GM23248 (cell line): ENCODE data around the gene RHOD. TPM values are rescaled to one million over a fixed set of nuclear protein-coding genes. Genes with fewer than 3 reads are reported as not detected.

Source experiments
- DNase-seq: peaks from one replicate; pipeline ENCODE4 v3.0.0-alpha.2; 2015
- H2AFZ ChIP-seq: fragments of 200-600 bp; sonication (generic); 2 replicates; pipeline ENCODE4 v1.6.1; 2016; ENCODE audit warnings: antibody characterized with exemption
- H3F3A ChIP-seq: fragments of 200-600 bp; sonication (generic); 2 replicates; pipeline ENCODE4 v1.6.1; 2016; ENCODE audit warnings: mild to moderate bottlenecking, antibody characterized with exemption, mixed run types; ENCODE audit not compliant: insufficient read depth
- H3K27ac ChIP-seq: fragments of 200-600 bp; sonication (generic); 2 replicates; pipeline ENCODE4 v1.5.1; 2016; ENCODE audit warnings: mild to moderate bottlenecking
- H3K27me3 ChIP-seq: fragments of 200-600 bp; sonication (generic); replicated peaks from 2 replicates; pipeline ENCODE4 v1.6.1; 2016; ENCODE audit warnings: mild to moderate bottlenecking; ENCODE audit not compliant: insufficient read depth
- H3K36me3 ChIP-seq: fragments of 200-600 bp; sonication (generic); 2 replicates; pipeline ENCODE4 v1.6.1; 2016; ENCODE audit warnings: low read depth, mild to moderate bottlenecking
- H3K4me1 ChIP-seq: fragments of 200-600 bp; sonication (generic); 2 replicates; pipeline ENCODE4 v1.6.1; 2016; ENCODE audit warnings: mild to moderate bottlenecking; ENCODE audit not compliant: insufficient read depth
- H3K4me2 ChIP-seq: fragments of 200-600 bp; sonication (generic); one replicate; pipeline ENCODE4 v1.6.1; 2016; ENCODE audit warnings: mild to moderate bottlenecking; ENCODE audit not compliant: unreplicated experiment
- H3K4me3 ChIP-seq: fragments of 200-600 bp; sonication (generic); 2 replicates; pipeline ENCODE4 v1.5.1; 2016; ENCODE audit warnings: mild to moderate bottlenecking
- H3K79me2 ChIP-seq: fragments of 200-600 bp; sonication (generic); 2 replicates; pipeline ENCODE4 v1.6.1; 2016; ENCODE audit warnings: mild to moderate bottlenecking; ENCODE audit not compliant: insufficient read depth
- H3K9ac ChIP-seq: fragments of 200-600 bp; sonication (generic); 2 replicates; pipeline ENCODE4 v1.6.1; 2016; ENCODE audit warnings: mild to moderate bottlenecking
- H3K9me2 ChIP-seq: fragments of 200-600 bp; sonication (generic); 2 replicates; pipeline ENCODE4 v1.6.1; 2016; ENCODE audit warnings: mixed run types, mild to moderate bottlenecking, moderate library complexity; ENCODE audit not compliant: insufficient read depth
- H3K9me3 ChIP-seq: fragments of 200-600 bp; sonication (generic); one replicate; pipeline ENCODE4 v1.6.1; 2017; ENCODE audit warnings: low read depth
- H4K20me1 ChIP-seq: fragments of 200-600 bp; sonication (generic); 2 replicates; pipeline ENCODE4 v1.6.0; 2016; ENCODE audit not compliant: insufficient read depth
- EZH2 ChIP-seq: fragments of 200-600 bp; sonication (generic); IDR thresholded peaks from 2 replicates; pipeline ENCODE4 v1.6.1; 2018; ENCODE audit warnings: antibody characterized with exemption, mild to moderate bottlenecking; ENCODE audit not compliant: insufficient read depth, poor library complexity, severe bottlenecking
- EZH2phosphoT487 ChIP-seq: fragments of 200-600 bp; sonication (generic); IDR thresholded peaks from 2 replicates; pipeline ENCODE4 v1.6.1; 2018; ENCODE audit warnings: antibody characterized with exemption, moderate library complexity, mild to moderate bottlenecking, low read depth; ENCODE audit not compliant: insufficient read depth
- WGBS, 2 experiments: methylation state at CpG; one replicate each; pipeline ENCODE4 v1.1.6; 2015 to 2017; ENCODE audit warnings: low lambda C conversion rate in 2 of 2, low coverage in 1 of 2; ENCODE audit errors: missing lambda C conversion rate in 2 of 2; 5-methylcytosine and 5-hydroxymethylcytosine counted together
- in situ Hi-C: fragments of 300-500 bp; cut with MboI; formaldehyde crosslinking; loops from 2 replicates; pipeline ENCODE4 v1.15.0; 2020
- polyA plus RNA-seq: library from polyadenylated mRNA; unstranded; fragments of >200 nt; fragmentation: Nextera tagmentation; extraction: Ambion mirVana; gene quantifications from 2 replicates; pipeline ENCODE4 v1.2.1, GENCODE V29; 2016
- total RNA-seq: library from RNA; depleted of rRNA; stranded (reverse); fragments of >200 nt; shearing (Covaris generic); gene quantifications from 2 replicates; pipeline ENCODE4 v1.2.3, GENCODE V29; 2014

Gene RHOD
- total and polyA plus RNA-seq, 2 experiments from 2014 or later = 28.7 to 32.3 TPM

GRCh38 chr11:67055812-67056211 is 835 bp upstream of the RHOD start:
- H4K20me1 ChIP-seq = no peaks in the 10 kb centered on the region
- H3K36me3 ChIP-seq = no peaks in the 10 kb centered on the region
- WGBS, 2 experiments = 3 to 4% methylated on average over 11 to 17 of the region's 17 CpGs
- TF ChIP-seq EZH2 (no peak), EZH2phosphoT487 (no peak)
- peak overlapping the region; percentile 81 for H2AFZ ChIP-seq
- no peaks in the 10 kb centered on the region for H3K79me2 ChIP-seq
- H3K27me3 ChIP-seq = no peaks in the 10 kb centered on the region
- in situ Hi-C loops = no loop called here
- peaks cover 20% of the 10 kb centered on the region for H3K4me1 ChIP-seq
- peak overlapping the region; percentile 73 for H3K4me3 ChIP-seq
- H3K4me2 ChIP-seq = peak overlapping the region; percentile 86
- peak; percentile 76 for DNase-seq
- peak overlapping the region; percentile 11 for H3K27ac ChIP-seq
- H3K9me3 ChIP-seq = no peaks in the 10 kb centered on the region
- H3K9ac ChIP-seq = peak overlapping the region; percentile 68
- no peaks in the 10 kb centered on the region; the same call in 1 of the 2 replicates for H3F3A ChIP-seq
- H3K9me2 ChIP-seq = no peaks in the 10 kb centered on the region

- H3K9me3 ChIP-seq = no peaks in the 10 kb centered on the region
- no peaks in the 10 kb centered on the region; the same call in 1 of the 2 replicates for H3F3A ChIP-seq
- WGBS, 2 experiments = 51 to 57% methylated on average over 9 to 10 of the region's 10 CpGs
- peak overlapping the region; percentile 68 for H3K9ac ChIP-seq
- H2AFZ ChIP-seq = peak overlapping the region; percentile 81
- H3K9me2 ChIP-seq = no peaks in the 10 kb centered on the region
- DNase-seq = peak; percentile 41
- no peaks in the 10 kb centered on the region for H4K20me1 ChIP-seq
- H3K27me3 ChIP-seq = no peaks in the 10 kb centered on the region
- in situ Hi-C loops = no loop called here
- H3K4me3 ChIP-seq = peak overlapping the region; percentile 73
- no peaks in the 10 kb centered on the region for H3K79me2 ChIP-seq
- H3K4me2 ChIP-seq = peak overlapping the region; percentile 86
- peaks cover 20% of the 10 kb centered on the region for H3K4me1 ChIP-seq
- no peak overlapping the region for H3K27ac ChIP-seq
- no peaks in the 10 kb centered on the region for H3K36me3 ChIP-seq
- no peak for TF ChIP-seq EZH2phosphoT487
- TF ChIP-seq EZH2 = no peak
Measured at GRCh38 chr11:67057205-67057672, 592 bp downstream of the RHOD start.

- H4K20me1 ChIP-seq = no peaks in the 10 kb centered on the region
- H3K27ac ChIP-seq = no peak overlapping the region
- DNase-seq = no peak
- H3K79me2 ChIP-seq = no peaks in the 10 kb centered on the region
- in situ Hi-C loops = no loop called here
- no peaks in the 10 kb centered on the region for H3K9me3 ChIP-seq
- TF ChIP-seq EZH2phosphoT487 (no peak), EZH2 (no peak)
- H3K9me2 ChIP-seq = no peaks in the 10 kb centered on the region
- no peak overlapping the region for H3K4me2 ChIP-seq
- no peaks in the 10 kb centered on the region for H3K27me3 ChIP-seq
- no peak overlapping the region for H3K9ac ChIP-seq
- peaks cover 20% of the 10 kb centered on the region for H3K4me1 ChIP-seq
- H2AFZ ChIP-seq = no peak overlapping the region
- H3K36me3 ChIP-seq = no peaks in the 10 kb centered on the region
- H3K4me3 ChIP-seq = no peak overlapping the region
- no peaks in the 10 kb centered on the region; the same call in 1 of the 2 replicates for H3F3A ChIP-seq
- 89 to 90% methylated on average over 8 of the region's 8 CpGs for WGBS, 2 experiments
Measured at GRCh38 chr11:67058506-67058905, 1.9 kb downstream of the RHOD start.

GRCh38 chr11:67059671-67060070 is 3.0 kb downstream of the RHOD start:
- H3K27ac ChIP-seq = no peak overlapping the region
- peaks cover 15% of the 10 kb centered on the region for H3K4me1 ChIP-seq
- no peak overlapping the region for H3K4me3 ChIP-seq
- H4K20me1 ChIP-seq = no peaks in the 10 kb centered on the region
- no peaks in the 10 kb centered on the region; the same call in 1 of the 2 replicates for H3F3A ChIP-seq
- no peak for DNase-seq
- WGBS, 2 experiments = 69 to 75% methylated on average over 3 of the region's 3 CpGs
- H3K79me2 ChIP-seq = no peaks in the 10 kb centered on the region
- in situ Hi-C loops = no loop called here
- H2AFZ ChIP-seq = no peak overlapping the region
- H3K9me2 ChIP-seq = no peaks in the 10 kb centered on the region
- H3K4me2 ChIP-seq = no peak overlapping the region
- H3K9me3 ChIP-seq = no peaks in the 10 kb centered on the region
- no peaks in the 10 kb centered on the region for H3K36me3 ChIP-seq
- no peak for TF ChIP-seq EZH2
- no peak for TF ChIP-seq EZH2phosphoT487
- H3K9ac ChIP-seq = no peak overlapping the region
- no peaks in the 10 kb centered on the region for H3K27me3 ChIP-seq

GRCh38 chr11:67060111-67060522 is 3.5 kb downstream of the RHOD start:
- Histone ChIP-seq H3K36me3 (no peaks in the 10 kb centered on the region), H3K27ac (no peak overlapping the region), H3K4me2 (no peak overlapping the region), H2AFZ (no peak overlapping the region), H3K27me3 (no peaks in the 10 kb centered on the region), H3K9me2 (no peaks in the 10 kb centered on the region), H3K4me3 (no peak overlapping the region), H3F3A (no peaks in the 10 kb centered on the region), H3K4me1 (peaks cover 11% of the 10 kb centered on the region), H3K9ac (no peak overlapping the region), H3K9me3 (no peaks in the 10 kb centered on the region), H4K20me1 (no peaks in the 10 kb centered on the region), H3K79me2 (no peaks in the 10 kb centered on the region)
- in situ Hi-C loops = no loop called here
- 70 to 72% methylated on average over 7 of the region's 7 CpGs for WGBS, 2 experiments
- TF ChIP-seq EZH2 = no peak
- DNase-seq = peak; percentile 58
